MM.1S (cell line): ENCODE results near the gene PACS2.
"Not testable (repeated sequence)": the region's sequence is repeated elsewhere in the genome, so short reads cannot be mapped to it uniquely, and the experiment has no call there.

ENCODE experiments used
- DNase-seq: peaks from one replicate; pipeline ENCODE4 v3.0.0-alpha.2; 2015
- H2AFZ ChIP-seq: fragments of 300-600 bp; sonication (generic); 2 replicates; pipeline ENCODE4 v1.6.0; 2016; ENCODE audit warnings: antibody characterized with exemption, low read length
- H3F3A ChIP-seq: fragments of 300-600 bp; sonication (generic); 2 replicates; pipeline ENCODE4 v1.6.1; 2016; ENCODE audit warnings: mild to moderate bottlenecking, antibody characterized with exemption, low read length, moderate library complexity, mixed read lengths; ENCODE audit not compliant: insufficient read depth
- H3K27ac ChIP-seq: fragments of 300-600 bp; sonication (generic); 2 replicates; pipeline ENCODE4 v1.5.1; 2016; ENCODE audit warnings: mild to moderate bottlenecking, low read length
- H3K27me3 ChIP-seq: fragments of 300-600 bp; sonication (generic); replicated peaks from 2 replicates; pipeline ENCODE4 v1.6.0; 2016; ENCODE audit warnings: low read length; ENCODE audit not compliant: insufficient read depth
- H3K36me3 ChIP-seq: fragments of 300-600 bp; sonication (generic); replicated peaks from 2 replicates; pipeline ENCODE4 v1.6.1; 2016; ENCODE audit warnings: mild to moderate bottlenecking, low read length, mixed read lengths; ENCODE audit not compliant: insufficient read depth
- H3K4me1 ChIP-seq: fragments of 300-600 bp; sonication (generic); 2 replicates; pipeline ENCODE4 v1.6.1; 2016; ENCODE audit warnings: low read length, mixed read lengths
- H3K4me2 ChIP-seq: fragments of 300-600 bp; sonication (generic); 2 replicates; pipeline ENCODE4 v1.6.0; 2016; ENCODE audit warnings: low read depth, low read length
- H3K4me3 ChIP-seq: fragments of 300-600 bp; sonication (generic); 2 replicates; pipeline ENCODE4 v1.5.1; 2016; ENCODE audit warnings: low read length, mixed read lengths
- H3K79me2 ChIP-seq: fragments of 300-600 bp; sonication (generic); 2 replicates; pipeline ENCODE4 v1.6.1; 2016; ENCODE audit warnings: mixed run types, low read length, mixed read lengths
- H3K9ac ChIP-seq: fragments of 300-600 bp; sonication (generic); 2 replicates; pipeline ENCODE4 v1.6.1; 2016; ENCODE audit warnings: low read length, mixed read lengths
- H3K9me2 ChIP-seq: fragments of 300-600 bp; sonication (generic); replicated peaks from 2 replicates; pipeline ENCODE4 v1.6.1; 2016; ENCODE audit warnings: mild to moderate bottlenecking, low read length, mixed read lengths; ENCODE audit not compliant: insufficient read depth
- H3K9me3 ChIP-seq: fragments of 300-600 bp; sonication (generic); replicated peaks from 2 replicates; pipeline ENCODE4 v1.6.1; 2016; ENCODE audit warnings: mild to moderate bottlenecking, low read length, mixed read lengths; ENCODE audit not compliant: insufficient read depth
- H4K20me1 ChIP-seq: fragments of 300-600 bp; sonication (generic); 2 replicates; pipeline ENCODE4 v1.6.1; 2016; ENCODE audit warnings: mild to moderate bottlenecking, low read length, moderate library complexity, mixed read lengths; ENCODE audit not compliant: insufficient read depth
- EZH2 ChIP-seq: fragments of 300-600 bp; sonication (generic); optimal IDR thresholded peaks from 2 replicates; pipeline ENCODE3; 2017; ENCODE audit warnings: low read depth, mild to moderate bottlenecking, antibody characterized with exemption, low read length, mixed read lengths
- EZH2phosphoT487 ChIP-seq: fragments of 300-600 bp; sonication (generic); IDR thresholded peaks from 2 replicates; pipeline ENCODE4 v1.6.1; 2018; ENCODE audit warnings: antibody characterized with exemption, low read length
- TF ChIP-seq, protein P1 (sequence below): fragments of 300-600 bp; sonication (generic); IDR thresholded peaks from 2 replicates; pipeline ENCODE4 v1.5.1; 2016; ENCODE audit warnings: antibody characterized with exemption, low read length, mixed read lengths

PACS2 gene

GRCh38 chr14:105299654-105300541, 14.7 kb upstream of the PACS2 start:
- Histone ChIP-seq H2AFZ (peak overlapping the region; percentile 53), H3K4me3 (peak overlapping the region; percentile 73), H3K9ac (peak overlapping the region; percentile 72), H3K4me1 (no peaks in the 10 kb centered on the region), H4K20me1 (no peaks in the 10 kb centered on the region), H3K79me2 (peaks cover 34% of the 10 kb centered on the region), H3K9me2 (no peaks in the 10 kb centered on the region), H3K36me3 (no peaks in the 10 kb centered on the region), H3K27ac (peak overlapping the region; percentile 16; the same call in 1 of the 2 replicates), H3K4me2 (peak overlapping the region; percentile 57; the same call in 1 of the 2 replicates), H3K27me3 (no peaks in the 10 kb centered on the region), H3K9me3 (no peaks in the 10 kb centered on the region), H3F3A (no peaks in the 10 kb centered on the region)
- no peak for DNase-seq
- TF ChIP-seq EZH2phosphoT487 (no peak), EZH2 (no peak)
- TF ChIP-seq, protein P1, sequence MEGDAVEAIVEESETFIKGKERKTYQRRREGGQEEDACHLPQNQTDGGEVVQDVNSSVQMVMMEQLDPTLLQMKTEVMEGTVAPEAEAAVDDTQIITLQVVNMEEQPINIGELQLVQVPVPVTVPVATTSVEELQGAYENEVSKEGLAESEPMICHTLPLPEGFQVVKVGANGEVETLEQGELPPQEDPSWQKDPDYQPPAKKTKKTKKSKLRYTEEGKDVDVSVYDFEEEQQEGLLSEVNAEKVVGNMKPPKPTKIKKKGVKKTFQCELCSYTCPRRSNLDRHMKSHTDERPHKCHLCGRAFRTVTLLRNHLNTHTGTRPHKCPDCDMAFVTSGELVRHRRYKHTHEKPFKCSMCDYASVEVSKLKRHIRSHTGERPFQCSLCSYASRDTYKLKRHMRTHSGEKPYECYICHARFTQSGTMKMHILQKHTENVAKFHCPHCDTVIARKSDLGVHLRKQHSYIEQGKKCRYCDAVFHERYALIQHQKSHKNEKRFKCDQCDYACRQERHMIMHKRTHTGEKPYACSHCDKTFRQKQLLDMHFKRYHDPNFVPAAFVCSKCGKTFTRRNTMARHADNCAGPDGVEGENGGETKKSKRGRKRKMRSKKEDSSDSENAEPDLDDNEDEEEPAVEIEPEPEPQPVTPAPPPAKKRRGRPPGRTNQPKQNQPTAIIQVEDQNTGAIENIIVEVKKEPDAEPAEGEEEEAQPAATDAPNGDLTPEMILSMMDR, result no peak

DNA sequence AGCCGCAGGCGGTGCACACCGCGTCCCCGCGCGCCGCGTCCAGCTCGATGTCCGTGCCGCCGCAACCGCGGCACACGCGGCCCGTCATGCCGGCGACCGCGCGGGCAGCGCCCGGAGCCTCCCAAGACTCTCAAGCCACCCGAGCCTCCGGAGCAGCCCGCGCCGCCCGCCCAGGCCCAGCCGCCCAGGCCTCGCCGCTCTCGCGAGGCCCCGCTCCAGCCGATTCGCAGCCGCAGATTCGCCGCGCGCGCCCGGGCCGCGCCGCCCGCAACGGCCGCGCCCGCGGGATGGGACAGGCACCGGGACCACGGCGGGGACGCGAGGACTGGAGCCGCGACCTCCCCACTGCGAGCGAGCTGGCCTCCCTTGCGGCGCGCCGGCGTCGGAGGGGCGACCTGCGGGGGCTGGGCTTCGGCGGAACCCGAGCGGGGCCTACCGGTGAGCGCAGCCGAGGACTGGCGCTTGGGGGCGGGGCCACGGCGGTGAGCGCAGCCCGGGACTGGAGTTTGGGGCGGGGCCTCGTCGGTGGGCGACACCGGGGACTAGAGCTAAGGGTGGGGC, 13.9 kb upstream of the PACS2 start, which contains the start of gene BRF1:
Gene BRF1, minus strand, starts transcription at position 460 of the 561 bp plus-strand sequence. Its CDS starts 372 bp downstream, at position 88.
- no peaks in the 10 kb centered on the region for H3K9me3 ChIP-seq
- peak; percentile 83 for DNase-seq

GRCh38 chr14:105301103-105301914, 13.2 kb upstream of the PACS2 start:
- TF ChIP-seq EZH2 (no peak), EZH2phosphoT487 (no peak)
- TF ChIP-seq, protein P1, result no peak

More for the DNA sequence above, 13.9 kb upstream of the PACS2 start, which contains the start of gene BRF1:
- H3K27me3 ChIP-seq, result no peaks in the 10 kb centered on the region
- H4K20me1 ChIP-seq, result no peaks in the 10 kb centered on the region
- peak within 1 kb of the TSS; percentile 58 for H2AFZ ChIP-seq
- TF ChIP-seq EZH2 (no peak), EZH2phosphoT487 (no peak)
- TF ChIP-seq, protein P1, result no peak
- H3K27ac ChIP-seq, result peak within 1 kb of the TSS; percentile 78; the same call in 1 of the 2 replicates
- no peaks in the 10 kb centered on the region for H3F3A ChIP-seq
- H3K79me2 ChIP-seq, result peaks cover 27% of the 10 kb centered on the region
- peak within 1 kb of the TSS; percentile 63; the same call in 1 of the 2 replicates for H3K4me2 ChIP-seq
- H3K9me2 ChIP-seq, result no peaks in the 10 kb centered on the region
- no peaks in the 10 kb centered on the region for H3K4me1 ChIP-seq
- H3K4me3 ChIP-seq, result peak within 1 kb of the TSS; percentile 73
- no peaks in the 10 kb centered on the region for H3K36me3 ChIP-seq
- H3K9ac ChIP-seq, result peak within 1 kb of the TSS; percentile 72

DNA sequence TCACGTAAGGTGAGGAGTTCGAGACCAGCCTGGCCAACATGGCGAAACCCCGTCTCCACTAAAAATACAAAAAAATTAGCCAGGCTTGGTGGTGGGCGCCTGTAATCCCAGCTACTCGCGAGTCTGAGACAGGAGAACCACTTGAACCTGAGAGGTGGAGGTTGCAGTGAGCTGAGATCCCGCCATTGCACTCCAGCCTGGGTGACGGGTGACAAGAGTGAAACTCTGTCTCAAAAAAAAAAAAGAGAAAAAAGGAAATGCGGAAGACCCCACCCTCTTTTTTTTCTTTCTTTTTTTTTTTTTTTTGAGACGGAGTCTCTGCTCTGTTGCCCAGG, 12.7 kb upstream of the PACS2 start:
- not testable (repeated sequence) for H3K9me2 ChIP-seq, H3K9ac ChIP-seq, H2AFZ ChIP-seq, H3K27ac ChIP-seq, H3K27me3 ChIP-seq, H3K4me1 ChIP-seq, H4K20me1 ChIP-seq, H3K9me3 ChIP-seq, H3K4me3 ChIP-seq, H3K36me3 ChIP-seq, H3F3A ChIP-seq, H3K4me2 ChIP-seq, DNase-seq
- peaks cover 26% of the 10 kb centered on the region for H3K79me2 ChIP-seq

More at GRCh38 chr14:105301103-105301914, 13.2 kb upstream of the PACS2 start:
- Histone ChIP-seq H2AFZ (peak overlapping the region; percentile 58; the same call in 1 of the 2 replicates), H3K9ac (peak overlapping the region; percentile 54; the same call in 1 of the 2 replicates), H3K9me3 (no peaks in the 10 kb centered on the region), H3K27ac (peak overlapping the region; percentile 78; the same call in 1 of the 2 replicates), H3K9me2 (no peaks in the 10 kb centered on the region), H3F3A (no peaks in the 10 kb centered on the region), H4K20me1 (no peaks in the 10 kb centered on the region), H3K36me3 (no peaks in the 10 kb centered on the region), H3K4me2 (peak overlapping the region; percentile 63; the same call in 1 of the 2 replicates), H3K79me2 (peaks cover 26% of the 10 kb centered on the region), H3K4me1 (no peaks in the 10 kb centered on the region), H3K27me3 (no peaks in the 10 kb centered on the region), H3K4me3 (peak overlapping the region; percentile 67)
- DNase-seq, result peak; percentile 92
